HG02852 (cell line): Measurements from ENCODE around the gene SMYD3.
A peak's percentile ranks its signal among the peaks of the same experiment; 100 is the strongest.
"Not testable (repeated sequence)": the region's sequence is repeated elsewhere in the genome, so short reads cannot be mapped to it uniquely, and the experiment has no call there.

Experiments
- ATAC-seq: cut with Tn5 transposase; IDR thresholded peaks from one replicate; pipeline ENCODE4 v1.9.1; 2021; ENCODE audit warnings: mild to moderate bottlenecking, moderate library complexity; ENCODE audit not compliant: unreplicated experiment

SMYD3 gene

DNA sequence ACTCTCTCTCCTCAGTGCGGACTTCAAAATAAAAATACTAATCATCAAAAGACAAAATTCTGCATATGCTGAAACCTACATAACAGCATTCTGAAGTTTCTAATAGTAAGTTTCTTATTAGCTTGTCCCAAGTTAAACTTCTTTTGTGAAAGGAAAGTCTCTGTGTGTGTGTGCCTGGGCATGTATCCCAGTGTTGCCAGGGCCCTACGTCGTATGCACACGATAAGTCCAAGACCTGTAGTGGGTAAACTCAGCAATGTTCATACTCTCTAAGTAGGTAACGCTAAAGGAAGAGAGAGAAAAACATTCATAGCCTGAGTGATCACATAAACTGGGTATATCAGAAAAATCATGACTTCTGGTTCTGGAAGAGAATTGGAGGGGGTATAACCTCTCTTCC is 465.7 kb downstream of the SMYD3 start:
- ATAC-seq = no peak

DNA sequence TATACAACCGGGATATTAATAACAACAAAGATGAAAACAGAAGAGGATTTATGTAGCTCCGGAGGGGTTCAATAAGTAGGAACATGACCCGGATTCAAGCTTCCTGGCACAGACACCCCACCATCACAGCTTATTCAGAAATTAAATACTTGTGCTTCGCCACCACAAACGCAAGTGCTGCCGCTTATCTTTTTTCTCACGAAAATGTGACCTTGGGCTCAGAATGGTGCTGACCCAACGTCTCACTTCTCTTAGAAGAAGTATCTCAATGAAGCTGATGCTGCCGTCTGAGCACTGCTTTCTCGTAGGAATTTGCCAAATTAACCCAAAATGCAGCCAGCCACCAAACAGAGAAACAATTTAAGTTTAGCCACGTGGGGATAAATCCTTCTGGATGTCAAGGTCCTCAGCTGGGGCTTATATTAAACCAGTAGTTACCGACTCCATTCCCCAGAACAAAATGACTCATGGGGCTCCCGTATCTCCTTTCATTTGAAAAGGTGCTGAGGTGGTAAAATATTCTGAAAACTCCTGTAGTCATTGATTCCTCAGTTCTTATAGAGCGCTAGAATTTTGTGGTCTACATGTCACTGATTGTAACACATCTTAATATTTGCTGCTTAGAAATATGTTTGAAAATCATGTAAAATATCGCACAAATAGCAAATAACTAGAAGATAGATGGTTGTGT is 466.7 kb downstream of the SMYD3 start:
- ATAC-seq = no peak

DNA sequence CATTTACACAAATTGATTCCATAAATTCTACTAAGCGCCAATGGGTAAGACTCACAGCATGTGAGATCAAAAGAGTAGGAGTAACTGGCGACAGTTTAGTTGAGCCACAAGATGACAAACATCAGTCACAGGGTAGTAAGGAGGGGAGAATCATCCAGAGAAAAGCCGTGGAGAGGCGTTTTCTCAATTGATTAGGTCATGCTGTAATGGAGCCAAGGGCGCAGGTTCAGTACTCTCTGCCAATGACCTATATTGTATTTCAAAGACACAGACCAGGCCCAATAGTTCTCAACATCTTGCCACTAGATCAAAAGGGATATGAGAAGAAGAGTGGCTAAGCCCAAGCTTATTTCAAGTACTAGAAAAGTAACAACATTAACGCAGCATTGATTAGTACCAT is 467.5 kb downstream of the SMYD3 start:
- no peak for ATAC-seq

DNA sequence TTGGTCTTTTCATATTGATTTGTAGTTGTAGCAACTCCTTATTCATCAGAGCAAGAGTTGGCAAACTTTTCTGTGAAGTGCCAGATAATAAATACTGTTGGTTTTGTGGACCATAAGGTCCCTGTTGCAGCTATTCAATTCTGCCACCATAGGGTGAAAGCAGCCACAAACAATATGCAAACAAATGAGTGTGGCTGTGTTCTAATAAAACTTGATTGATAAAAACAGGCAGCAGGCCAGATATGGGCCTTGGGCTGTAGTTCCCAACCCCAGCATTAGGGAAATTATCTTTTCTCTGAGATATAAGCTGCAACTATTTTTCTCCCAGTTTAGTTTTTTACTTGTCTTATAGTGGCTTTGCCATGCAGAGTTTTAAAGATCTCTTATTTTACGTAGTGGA is 469.2 kb downstream of the SMYD3 start:
- ATAC-seq = no peak

DNA sequence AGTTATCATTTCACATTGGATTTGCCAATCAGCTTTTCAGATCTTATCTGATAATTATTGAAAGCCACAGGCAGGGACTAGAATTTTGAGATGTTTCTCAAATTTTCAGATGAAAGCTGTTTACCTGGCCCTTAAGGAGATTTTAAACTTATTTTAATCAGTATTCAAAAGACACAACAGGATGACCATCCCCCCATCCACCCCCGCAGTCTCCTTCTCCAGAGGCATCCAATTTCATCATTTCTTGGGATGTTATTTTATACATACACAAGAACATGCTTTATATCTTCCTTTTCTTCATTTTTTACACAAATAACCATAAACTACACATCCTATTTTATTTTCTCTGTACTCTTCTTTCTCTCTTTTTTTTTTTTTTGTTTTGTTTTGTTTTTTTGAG is 470.9 kb downstream of the SMYD3 start:
- no peak for ATAC-seq

DNA sequence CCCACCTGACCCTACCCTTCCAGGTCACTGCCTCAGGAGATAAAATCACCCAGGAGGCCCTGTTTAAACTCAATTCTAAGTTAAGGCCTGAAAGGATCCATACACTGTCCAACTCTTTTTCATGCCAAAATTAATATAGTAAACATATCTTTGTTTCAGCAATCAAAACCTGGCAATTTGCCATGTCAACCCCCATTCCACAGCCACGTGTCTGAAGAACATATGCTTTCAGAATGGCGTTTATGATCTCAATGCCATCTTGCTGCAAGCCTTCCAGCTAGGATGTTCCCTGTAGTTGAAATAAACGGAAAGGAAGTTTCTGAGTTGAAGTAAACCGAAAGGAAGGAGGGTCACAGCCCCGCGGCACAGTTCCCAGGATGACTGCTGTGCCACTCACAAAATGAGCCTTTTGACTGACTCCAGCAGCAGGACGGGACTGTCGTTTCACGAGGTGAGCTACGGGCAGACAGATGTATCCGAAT is 472.0 kb downstream of the SMYD3 start:
- ATAC-seq = no peak

DNA sequence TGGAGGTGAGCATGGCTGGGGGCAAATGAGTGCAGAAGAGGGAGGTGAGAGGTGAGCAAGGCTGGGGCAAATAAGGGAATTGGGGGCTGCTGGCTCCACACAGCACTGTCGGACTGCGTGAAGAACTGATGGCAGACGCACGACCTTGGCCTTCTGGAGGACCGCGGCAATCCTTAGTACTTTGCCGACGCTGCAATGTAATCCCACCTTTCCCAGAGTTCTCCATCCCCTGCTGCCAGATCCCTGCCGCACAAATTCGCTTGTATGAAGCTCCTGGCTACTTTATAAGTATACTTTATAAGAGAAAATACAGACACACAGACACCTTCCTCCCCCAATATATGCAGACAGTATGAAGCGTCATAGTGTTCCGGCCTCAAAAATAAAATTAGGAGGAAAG is 472.4 kb downstream of the SMYD3 start:
- ATAC-seq = no peak

DNA sequence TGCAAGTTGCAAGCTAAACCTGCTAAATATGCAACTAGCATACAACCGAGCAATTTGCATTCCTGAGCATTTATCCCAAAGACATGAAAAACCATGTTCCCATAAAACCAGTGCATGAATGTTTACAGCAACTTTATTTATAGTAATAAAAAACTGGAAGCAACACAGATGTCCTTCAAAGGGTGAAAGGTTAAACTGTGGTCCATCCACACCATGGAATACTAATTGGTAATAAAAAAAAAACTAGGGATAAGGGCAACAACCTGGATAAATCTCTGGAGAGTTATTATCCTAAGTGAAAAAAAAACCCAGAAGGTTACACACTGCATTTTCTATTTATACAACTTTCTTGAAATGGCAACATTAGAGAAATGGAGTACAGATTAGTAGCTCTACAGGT is 474.1 kb downstream of the SMYD3 start:
- no peak for ATAC-seq

DNA sequence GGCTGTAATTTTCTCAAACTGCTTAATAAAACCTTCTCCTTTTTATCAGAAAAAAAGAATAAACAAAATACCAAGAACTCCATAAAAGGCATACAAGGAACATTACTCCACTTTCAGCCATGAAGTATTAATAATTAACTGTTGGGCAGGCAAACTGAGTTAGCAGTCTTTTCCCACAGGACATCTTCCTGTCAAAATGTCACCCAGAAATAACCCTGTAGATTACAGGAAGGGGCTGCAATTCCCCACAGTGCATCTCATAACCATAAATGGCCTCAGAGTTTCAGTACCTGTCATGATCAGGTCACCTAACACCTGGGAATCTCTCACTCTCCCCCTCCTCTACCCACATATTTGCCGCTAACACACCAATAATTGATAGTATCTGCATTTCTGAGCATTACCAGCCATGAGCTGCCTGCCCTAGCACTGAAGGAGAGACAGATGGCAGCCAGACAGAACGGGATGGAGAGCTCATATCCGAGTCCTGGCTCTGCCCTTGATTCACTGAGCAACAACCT is 475.0 kb downstream of the SMYD3 start:
- ATAC-seq = no peak

DNA sequence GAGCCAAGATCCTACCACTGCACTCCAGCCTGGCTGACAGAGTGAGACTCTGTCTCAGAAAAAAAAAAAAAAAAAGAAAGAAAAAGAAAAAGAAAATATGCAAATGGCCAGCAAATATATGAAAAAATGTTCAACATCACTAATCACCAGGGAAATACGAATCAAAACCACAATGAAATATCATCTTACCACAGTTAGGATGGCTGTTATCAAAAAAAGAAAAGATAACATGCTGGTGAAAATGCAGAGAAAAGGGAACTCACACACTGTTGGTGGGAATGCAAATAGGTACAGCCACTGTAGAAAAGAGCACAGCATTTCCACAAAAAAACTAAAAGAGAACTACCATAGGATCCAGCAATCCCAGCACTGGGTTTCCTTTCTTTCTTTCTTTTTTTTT is 477.5 kb downstream of the SMYD3 start:
- no peak for ATAC-seq

DNA sequence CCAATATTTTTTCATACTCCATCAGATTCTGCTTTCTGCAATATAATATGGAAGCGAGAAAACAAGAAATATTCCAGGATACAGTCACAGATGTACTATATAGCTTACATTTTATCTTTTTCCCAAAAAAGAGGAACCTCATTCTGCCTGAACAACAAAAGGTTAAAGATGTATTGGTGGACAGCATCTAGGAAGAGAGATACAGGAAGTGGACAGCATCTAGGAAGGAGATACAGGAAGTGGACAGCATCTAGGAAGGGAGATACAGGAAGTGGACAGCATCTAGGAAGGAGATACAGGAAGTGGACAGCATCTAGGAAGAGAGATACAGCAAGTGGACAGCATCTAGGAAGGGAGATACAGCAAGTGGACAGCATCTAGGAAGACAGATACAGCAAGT is 483.0 kb downstream of the SMYD3 start:
- not testable (repeated sequence) for ATAC-seq

DNA sequence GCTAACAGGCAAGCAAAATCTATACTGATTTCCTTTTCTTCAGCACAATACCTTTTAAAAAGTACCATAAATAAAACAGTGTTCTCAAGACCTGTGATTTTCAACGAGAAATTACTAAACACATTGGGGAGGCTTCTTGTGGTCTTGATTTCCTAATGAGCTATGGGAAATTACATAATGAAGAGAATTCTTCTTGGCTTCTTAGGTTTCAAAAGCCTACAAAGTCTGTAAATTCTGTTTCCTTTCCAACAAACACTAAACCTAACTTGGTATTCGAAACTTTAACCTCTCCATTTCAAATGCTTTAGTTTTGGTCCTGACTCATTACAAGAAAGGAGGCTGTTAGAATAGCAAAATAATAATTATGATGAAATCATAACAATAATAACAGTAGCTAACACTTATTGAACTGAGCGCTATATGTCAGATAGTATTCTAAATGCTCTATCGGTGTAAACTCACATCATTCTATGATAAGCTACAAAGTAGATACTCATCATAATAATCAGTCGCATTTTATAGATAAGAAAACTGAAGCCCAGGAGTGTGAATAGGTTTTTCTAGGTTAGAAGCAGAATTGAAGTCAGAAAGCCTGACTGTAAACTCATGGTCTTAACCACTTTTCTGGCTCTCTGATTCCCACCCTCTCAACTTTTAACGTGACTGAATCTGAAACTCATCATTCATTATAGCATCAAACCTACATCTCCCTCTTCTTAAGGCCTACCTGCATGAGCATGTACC is 486.7 kb downstream of the SMYD3 start:
- peak; percentile 75 for ATAC-seq

DNA sequence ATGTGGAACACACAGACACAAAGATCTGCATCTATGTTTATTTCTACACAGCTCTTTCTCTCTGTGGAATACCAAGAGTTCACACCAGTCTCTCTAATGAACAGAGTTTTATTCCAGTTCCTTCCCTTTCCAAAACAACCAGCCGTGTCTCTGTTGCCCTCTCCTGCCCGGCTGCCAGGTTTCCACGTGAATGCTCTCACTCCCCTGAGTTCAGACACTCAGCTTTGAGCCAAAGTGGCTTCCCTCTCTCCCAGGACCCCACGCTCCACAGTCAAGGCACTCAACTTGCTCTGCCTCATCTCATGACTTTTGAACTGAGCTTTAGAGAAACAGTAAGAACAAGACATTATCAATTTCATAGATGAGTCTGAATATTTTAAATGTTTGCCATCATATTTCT is 488.9 kb downstream of the SMYD3 start:
- no peak for ATAC-seq

DNA sequence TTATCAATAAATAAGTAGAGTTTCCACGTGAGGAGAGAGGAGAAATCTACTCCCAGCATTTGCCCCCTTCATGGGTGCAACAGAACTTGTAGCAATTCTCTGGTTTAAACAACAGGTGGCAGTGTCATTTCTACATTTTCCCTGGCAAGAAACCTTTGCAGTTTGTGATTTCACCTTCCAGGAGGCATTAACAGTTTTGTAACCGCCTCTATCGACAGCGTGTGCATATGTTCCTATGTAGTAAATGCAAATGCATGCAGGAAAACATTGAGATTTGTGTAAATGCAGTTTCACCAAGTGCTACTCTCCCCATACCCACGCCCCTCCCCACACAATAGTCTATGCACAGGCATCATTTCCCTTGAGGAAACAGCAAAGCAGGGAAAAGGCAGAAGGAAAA is 494.7 kb downstream of the SMYD3 start:
- no peak for ATAC-seq

DNA sequence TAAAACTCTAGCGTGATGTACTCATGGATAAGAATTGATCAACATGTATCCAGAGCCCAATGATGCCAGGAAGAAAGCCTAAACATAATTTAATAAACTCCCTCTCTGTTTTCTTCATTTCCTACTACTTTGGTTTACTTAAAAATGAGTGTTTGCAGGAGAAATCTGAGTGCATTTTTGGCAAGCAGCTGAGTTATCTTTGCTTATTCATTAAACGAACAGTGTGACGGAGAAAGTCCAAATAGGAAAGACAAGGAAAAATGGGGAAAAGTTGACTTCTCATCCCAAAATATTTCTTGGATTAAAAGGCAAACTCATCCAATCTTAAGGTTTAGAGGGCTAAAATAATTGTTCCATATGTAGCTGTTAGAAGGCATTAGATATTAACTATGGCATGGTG is 496.7 kb downstream of the SMYD3 start:
- ATAC-seq = no peak

DNA sequence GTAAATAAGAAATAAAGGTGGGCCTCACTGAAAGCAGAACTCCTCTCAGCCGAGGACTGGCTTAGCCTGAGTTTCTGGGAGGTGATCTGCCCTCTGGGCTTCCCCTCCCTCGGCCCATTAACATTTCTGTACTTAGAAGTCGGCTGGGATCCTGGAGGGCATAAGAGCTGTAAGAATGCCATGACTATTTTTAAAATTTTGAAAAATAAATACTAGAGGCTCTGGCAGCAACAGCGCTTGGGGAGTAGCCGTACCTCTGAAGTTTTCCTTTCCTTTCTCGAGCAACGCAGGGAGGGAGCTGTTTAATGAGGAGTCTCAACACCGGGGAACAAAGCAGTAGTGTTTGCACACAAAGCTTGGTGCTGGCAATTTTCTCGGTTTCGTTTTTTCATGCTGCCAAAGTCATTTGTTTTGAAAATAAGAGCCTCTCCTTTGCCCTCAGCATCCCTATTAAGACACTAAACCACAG is 498.7 kb downstream of the SMYD3 start:
- ATAC-seq = no peak

DNA sequence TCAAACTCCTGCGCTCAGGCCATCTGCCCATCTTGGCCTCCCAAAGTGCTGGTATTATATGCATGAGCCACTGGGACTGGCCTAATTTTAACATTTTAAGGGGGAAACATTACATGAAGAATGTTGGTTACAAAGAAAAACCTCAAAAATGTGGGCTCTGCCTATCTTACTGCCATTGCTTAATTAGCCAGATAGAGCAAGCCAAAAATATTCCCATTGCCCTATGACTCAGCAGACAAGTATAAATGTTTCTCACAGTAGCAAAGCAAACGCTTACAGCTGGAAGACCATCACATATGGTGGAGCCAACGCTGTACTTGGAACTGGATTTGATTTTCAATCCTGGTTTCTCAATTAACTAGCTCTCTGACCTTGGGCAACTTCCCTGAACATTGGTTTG is 502.0 kb downstream of the SMYD3 start:
- no peak for ATAC-seq

DNA sequence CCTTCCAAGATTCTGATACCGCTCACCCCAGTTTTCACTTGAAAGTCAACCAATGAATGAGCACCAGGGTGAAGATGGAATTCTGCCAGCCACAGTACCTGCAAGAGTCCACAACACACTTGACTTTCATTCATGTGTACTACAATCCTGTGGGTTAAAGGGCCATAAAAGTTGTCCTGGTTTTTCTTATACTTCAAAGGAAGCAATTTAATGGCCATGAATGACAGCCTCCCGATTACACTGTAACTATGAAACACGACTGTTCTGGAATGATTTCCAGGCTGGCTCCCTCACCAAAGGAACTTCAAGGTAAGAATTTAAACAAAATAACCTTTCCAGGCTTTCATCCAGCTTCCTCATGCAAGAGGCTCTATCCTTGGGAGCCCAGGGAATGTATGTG is 502.8 kb downstream of the SMYD3 start:
- no peak for ATAC-seq

DNA sequence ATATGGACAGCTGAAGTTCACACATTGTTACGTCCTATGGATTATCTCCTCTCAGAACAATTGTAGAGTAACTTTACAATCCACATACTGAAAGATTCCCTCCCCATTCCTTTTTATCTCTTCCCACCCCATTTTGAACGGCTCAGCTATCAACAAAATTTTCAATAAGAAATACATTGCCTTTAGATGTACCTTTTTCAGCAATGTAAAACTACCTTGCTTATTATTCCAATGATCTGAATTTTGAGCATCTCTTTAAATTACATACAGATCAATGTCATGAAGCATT is 503.7 kb downstream of the SMYD3 start:
- no peak for ATAC-seq

DNA sequence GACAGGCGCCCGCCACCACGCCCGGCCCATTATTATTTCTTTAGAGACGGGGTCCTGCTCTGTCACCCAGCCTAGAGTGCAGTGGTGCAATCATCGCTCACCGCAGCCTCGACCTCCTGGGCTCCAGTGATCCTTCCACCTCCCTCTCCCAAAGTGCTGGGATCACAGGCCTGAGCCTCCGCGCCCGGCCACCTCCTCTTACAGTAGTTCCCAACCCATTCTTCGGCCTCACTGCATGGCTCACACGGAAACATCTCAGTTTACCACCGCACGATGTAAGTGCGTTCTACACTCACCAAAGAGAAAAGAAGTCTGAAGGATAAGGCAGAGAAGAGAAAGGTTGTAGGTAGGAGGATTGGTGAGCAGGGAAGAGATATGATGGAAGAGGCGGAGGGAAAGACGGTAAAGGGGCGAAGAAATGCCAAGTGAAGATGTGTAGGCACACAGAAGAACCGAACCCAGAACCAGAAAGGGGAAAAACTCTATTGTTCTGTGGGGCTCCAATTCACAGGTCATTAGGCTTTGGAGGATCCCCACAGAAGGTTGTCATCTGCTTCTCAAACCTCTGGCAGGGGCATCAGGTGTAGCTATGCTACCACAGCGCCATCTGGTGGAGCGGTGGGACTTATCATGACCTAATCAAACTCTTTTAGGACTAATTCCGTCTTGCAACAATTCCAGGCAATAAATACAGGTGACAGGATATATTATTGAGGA is 504.2 kb downstream of the SMYD3 start:
- ATAC-seq = peak; percentile 61

DNA sequence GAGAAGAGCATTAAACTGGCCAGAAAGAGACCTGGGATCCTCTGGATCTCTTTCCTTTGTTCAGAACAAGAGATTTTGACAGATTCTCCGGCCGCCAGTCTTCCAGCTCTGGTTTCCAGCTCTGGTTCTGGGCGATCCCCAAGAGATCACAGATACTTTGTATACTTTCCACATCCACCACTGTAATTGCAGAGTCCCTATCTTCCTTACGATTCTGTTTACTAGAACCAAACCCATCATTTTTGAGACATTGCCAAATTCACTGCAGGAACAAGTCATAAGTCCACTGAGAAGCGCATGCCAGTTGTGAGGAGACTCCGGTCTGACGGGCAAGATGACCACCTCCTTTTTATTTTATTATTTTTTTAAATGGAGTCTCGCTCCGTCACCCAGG is 505.2 kb downstream of the SMYD3 start:
- no peak for ATAC-seq
